A673 (cell line): ENCODE data around the gene MICAL3. TPM values are rescaled to one million over a fixed set of nuclear protein-coding genes. Genes with fewer than 3 reads are reported as not detected.

ENCODE experiments used
- BruUV-seq: library from RNA; stranded (reverse); fragments of 400-500 nt; replicated peaks from 2 replicates; lab custom pipeline; 2021; lab: Mats Ljungman, UMichigan
- CTCF ChIA-PET: fragments of 300-600 bp; sonication (Branson Sonifier 250); formaldehyde crosslinking; loops from one replicate; lab custom pipeline; 2022; ENCODE audit warnings: antibody characterized with exemption; lab: Charles Lee
- POLR2A ChIA-PET: fragments of 300-600 bp; sonication (Branson Sonifier 250); formaldehyde crosslinking; loops from one replicate; lab custom pipeline; 2022; ENCODE audit warnings: antibody characterized with exemption; ENCODE audit not compliant: low non-redundant PET; lab: Charles Lee
- DNase-seq: peaks from one replicate; pipeline ENCODE4 v3.0.0-alpha.2; 2015; ENCODE audit warnings: low spot score
- H3K27ac ChIP-seq: fragments of 200-600 bp; sonication (generic); 2 replicates; pipeline ENCODE4 v1.5.1; 2016; ENCODE audit warnings: mixed run types, low read depth, mild to moderate bottlenecking, mixed read lengths, antibody characterized with exemption, low read length; ENCODE audit not compliant: poor library complexity, severe bottlenecking
- H3K27me3 ChIP-seq: fragments of 200-600 bp; sonication (generic); replicated peaks from 2 replicates; pipeline ENCODE4 v1.6.1; 2017; ENCODE audit warnings: mixed run types, low read depth, mild to moderate bottlenecking, mixed read lengths, antibody characterized with exemption, low read length; ENCODE audit not compliant: insufficient read depth, poor library complexity
- H3K36me3 ChIP-seq: fragments of 200-600 bp; sonication (generic); 2 replicates; pipeline ENCODE4 v1.6.1; 2016; ENCODE audit warnings: mixed run types, mild to moderate bottlenecking, mixed read lengths, antibody characterized with exemption, low read length; ENCODE audit not compliant: insufficient read depth, poor library complexity, severe bottlenecking
- H3K4me1 ChIP-seq: fragments of 200-600 bp; sonication (generic); 2 replicates; pipeline ENCODE4 v1.6.1; 2017; ENCODE audit warnings: mixed run types, mild to moderate bottlenecking, mixed read lengths, antibody characterized with exemption, low read length; ENCODE audit not compliant: insufficient read depth, poor library complexity, severe bottlenecking
- H3K4me3 ChIP-seq: fragments of 200-600 bp; sonication (generic); 2 replicates; pipeline ENCODE4 v1.5.1; 2016; ENCODE audit warnings: low read depth, mixed run types, mild to moderate bottlenecking, mixed read lengths, low read length; ENCODE audit not compliant: poor library complexity, severe bottlenecking
- H3K9me3 ChIP-seq: fragments of 200-600 bp; sonication (generic); 2 replicates; pipeline ENCODE4 v1.6.1; 2016; ENCODE audit warnings: mixed run types, low read depth, mild to moderate bottlenecking, mixed read lengths, antibody characterized with exemption, low read length; ENCODE audit not compliant: poor library complexity, severe bottlenecking
- EZH2 ChIP-seq: fragments of 200-600 bp; sonication (generic); IDR thresholded peaks from 2 replicates; pipeline ENCODE4 v1.6.1; 2017; ENCODE audit warnings: borderline replicate concordance, low read depth, mild to moderate bottlenecking, mixed read lengths, antibody characterized with exemption, low read length; ENCODE audit not compliant: poor library complexity, severe bottlenecking
- intact Hi-C: fragments of 100-400 bp; cut with micrococcal nuclease; formaldehyde crosslinking; loops from one replicate; pipeline ENCODE4 v1.10.0; 2022; ENCODE audit not compliant: unreplicated experiment
- total RNA-seq: library from RNA; stranded (reverse); gene quantifications from 2 replicates; pipeline ENCODE4 v1.2.3, GENCODE V29; 2021
- TF ChIP-seq, protein P1 (sequence below): fragments of 300-800, 200-600 bp; sonication (generic); conservative IDR thresholded peaks from 2 replicates; pipeline ENCODE4 v1.5.1; 2017; ENCODE audit warnings: low read depth, mild to moderate bottlenecking, antibody characterized with exemption, low read length, moderate library complexity, mixed read lengths

MICAL3 gene
- total RNA-seq, 1 experiment from 2014 or later: 63.6 TPM

DNA sequence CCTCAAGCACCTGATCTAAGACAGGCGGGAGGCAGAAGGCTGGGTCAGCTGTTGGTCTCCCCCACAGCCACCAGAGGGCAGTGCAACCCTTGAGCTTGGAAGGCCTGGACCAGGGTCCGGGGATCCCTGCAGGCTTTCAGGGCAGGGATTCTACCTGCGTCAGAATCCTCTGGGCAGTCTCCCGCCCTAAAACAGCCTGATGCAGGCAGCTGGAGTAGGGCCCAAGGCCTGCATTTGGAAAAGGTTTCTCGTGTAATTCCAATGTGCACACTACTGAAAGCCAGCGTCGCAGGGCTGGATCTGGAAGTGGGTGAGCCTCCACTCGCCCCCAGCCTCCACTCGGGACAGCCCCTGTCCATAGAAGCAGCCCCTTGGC is 281.8 kb downstream of the MICAL3 start:
- no peaks in the 10 kb centered on the region for H3K27me3 ChIP-seq
- H3K4me1 ChIP-seq: no peaks in the 10 kb centered on the region
- TF ChIP-seq, protein P1, sequence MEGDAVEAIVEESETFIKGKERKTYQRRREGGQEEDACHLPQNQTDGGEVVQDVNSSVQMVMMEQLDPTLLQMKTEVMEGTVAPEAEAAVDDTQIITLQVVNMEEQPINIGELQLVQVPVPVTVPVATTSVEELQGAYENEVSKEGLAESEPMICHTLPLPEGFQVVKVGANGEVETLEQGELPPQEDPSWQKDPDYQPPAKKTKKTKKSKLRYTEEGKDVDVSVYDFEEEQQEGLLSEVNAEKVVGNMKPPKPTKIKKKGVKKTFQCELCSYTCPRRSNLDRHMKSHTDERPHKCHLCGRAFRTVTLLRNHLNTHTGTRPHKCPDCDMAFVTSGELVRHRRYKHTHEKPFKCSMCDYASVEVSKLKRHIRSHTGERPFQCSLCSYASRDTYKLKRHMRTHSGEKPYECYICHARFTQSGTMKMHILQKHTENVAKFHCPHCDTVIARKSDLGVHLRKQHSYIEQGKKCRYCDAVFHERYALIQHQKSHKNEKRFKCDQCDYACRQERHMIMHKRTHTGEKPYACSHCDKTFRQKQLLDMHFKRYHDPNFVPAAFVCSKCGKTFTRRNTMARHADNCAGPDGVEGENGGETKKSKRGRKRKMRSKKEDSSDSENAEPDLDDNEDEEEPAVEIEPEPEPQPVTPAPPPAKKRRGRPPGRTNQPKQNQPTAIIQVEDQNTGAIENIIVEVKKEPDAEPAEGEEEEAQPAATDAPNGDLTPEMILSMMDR: peak; percentile 74
- TF ChIP-seq EZH2: no peak
- POLR2A ChIA-PET: no interaction called here
- H3K36me3 ChIP-seq: no peaks in the 10 kb centered on the region
- H3K4me3 ChIP-seq: no peak overlapping the region
- no peaks in the 10 kb centered on the region for H3K9me3 ChIP-seq
- DNase-seq: peak; percentile 75
- no peak overlapping the region for H3K27ac ChIP-seq
- CTCF ChIA-PET: interaction anchor here (0.6 to 1.6 kb wide), 7 partner anchors 8 to 335 kb away, joined by 3 to 10 read pairs (median 4); partner anchors contain the start of gene PEX26
- intact Hi-C loops: loop anchor here (2.0 kb wide), 1 partner anchor 334 kb away; the partner anchor contains the start of gene PEX26
- no TSS peak for BruUV-seq

DNA sequence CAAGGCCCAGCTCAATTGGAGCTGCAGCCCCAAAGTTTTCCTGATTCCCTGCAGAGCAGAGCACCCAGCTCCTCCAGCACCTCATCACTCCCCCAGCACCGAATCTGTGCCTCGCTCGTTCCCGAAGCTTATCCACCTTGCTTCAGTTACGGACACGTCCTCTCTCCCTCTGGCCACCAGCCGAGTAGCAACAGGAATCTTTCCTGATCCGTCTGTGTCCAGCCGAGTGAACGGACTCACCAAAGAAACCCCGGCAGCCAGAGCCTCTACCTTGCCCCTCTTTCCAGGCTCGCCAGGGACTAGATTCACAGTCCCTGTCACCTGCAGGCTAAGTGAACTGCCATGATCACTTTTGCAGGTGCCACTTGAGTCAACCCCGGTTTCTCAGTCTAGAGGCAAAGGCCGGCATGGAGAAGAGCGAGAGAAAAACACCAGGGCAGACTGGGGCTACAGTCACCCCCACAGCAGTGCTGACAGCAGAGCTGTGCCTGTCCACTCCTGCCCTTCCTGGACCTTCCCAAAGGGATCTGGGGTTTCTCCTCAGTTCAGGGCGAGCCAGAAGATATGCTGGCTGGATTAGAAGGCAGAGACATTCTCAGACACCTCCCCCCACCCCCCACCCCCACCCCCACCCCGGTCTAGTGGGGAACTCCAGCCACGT is 282.4 kb downstream of the MICAL3 start:
- no peaks in the 10 kb centered on the region for H3K36me3 ChIP-seq
- no TSS peak for BruUV-seq
- intact Hi-C loops: loop anchor here (2.0 kb wide), 1 partner anchor 335 kb away; the partner anchor contains the start of gene PEX26
- CTCF ChIA-PET: interaction anchor here (0.5 to 1.6 kb wide), 8 partner anchors 8 to 334 kb away, joined by 3 to 10 read pairs (median 4); no protein-coding TSS in a partner anchor
- H3K27ac ChIP-seq: no peak overlapping the region
- no peaks in the 10 kb centered on the region for H3K4me1 ChIP-seq
- TF ChIP-seq EZH2: no peak
- TF ChIP-seq, protein P1: no peak
- H3K4me3 ChIP-seq: no peak overlapping the region
- no peak for DNase-seq
- POLR2A ChIA-PET: no interaction called here
- H3K9me3 ChIP-seq: no peaks in the 10 kb centered on the region
- no peaks in the 10 kb centered on the region for H3K27me3 ChIP-seq

DNA sequence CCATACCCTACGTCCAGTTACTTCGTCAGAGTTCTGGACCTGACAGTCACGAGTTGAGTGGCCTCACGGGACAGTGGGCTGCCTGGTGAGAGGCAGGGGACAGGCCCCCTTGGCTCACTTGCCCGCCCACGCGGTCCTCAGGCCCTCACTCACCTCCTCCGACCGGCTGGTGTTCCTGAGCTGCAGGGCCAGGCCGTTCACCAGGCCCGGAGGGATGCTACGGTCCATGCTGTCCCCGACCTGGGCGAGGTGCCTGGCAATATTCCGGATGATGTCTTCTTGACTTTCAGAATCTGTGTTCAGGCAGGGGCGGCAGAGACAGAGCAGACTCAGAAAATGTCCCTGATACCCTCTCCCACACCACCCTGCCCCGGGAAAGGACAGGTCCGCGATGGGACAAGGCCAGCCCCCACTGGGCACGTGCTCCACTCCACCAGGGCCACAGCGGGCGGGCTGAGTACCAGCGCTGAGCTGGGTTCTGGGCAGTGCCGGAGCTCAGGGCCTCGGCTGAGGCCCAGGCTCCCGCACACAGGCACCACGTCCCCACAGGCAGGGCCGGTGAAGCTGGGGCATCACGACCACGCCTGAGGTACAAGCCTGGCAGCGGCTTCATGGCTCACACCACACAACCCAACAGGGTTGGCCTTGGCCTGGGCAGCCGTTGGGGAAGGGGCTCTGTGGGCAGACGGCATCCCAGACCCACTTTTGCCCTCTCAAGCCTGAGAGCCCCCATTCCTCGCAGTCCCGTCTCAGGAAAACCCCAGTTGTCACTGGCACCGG is 285.0 kb downstream of the MICAL3 start:
- H3K27ac ChIP-seq: no peak overlapping the region
- no peaks in the 10 kb centered on the region for H3K9me3 ChIP-seq
- H3K27me3 ChIP-seq: no peaks in the 10 kb centered on the region
- no TSS peak for BruUV-seq
- DNase-seq: no peak
- ChIA-PET POLR2A (no interaction called here), CTCF (interaction anchor here (0.6 kb wide), 2 partner anchors 354 to 413 kb away, joined by 4 read pairs; no protein-coding TSS in a partner anchor)
- peaks cover 10% of the 10 kb centered on the region for H3K36me3 ChIP-seq
- no peak overlapping the region for H3K4me3 ChIP-seq
- TF ChIP-seq, protein P1: no peak
- TF ChIP-seq EZH2: no peak
- no peaks in the 10 kb centered on the region for H3K4me1 ChIP-seq
- intact Hi-C loops: no loop called here
